Vagina (tissue), 2 donors: Measurements from ENCODE around the gene ZNF667. TPM values are rescaled to one million over a fixed set of nuclear protein-coding genes. Genes with fewer than 3 reads are reported as not detected.

Experiments
- DNase-seq, 2 donors: peaks; one replicate each; pipeline ENCODE4 v3.0.0-alpha.2; 2017; ENCODE audit errors: extremely low spot score in 2 of 2
- H3K27ac ChIP-seq: fragments of 200-600 bp; sonication (generic); one replicate; pipeline ENCODE4 v1.5.1; 2019
- H3K27me3 ChIP-seq: fragments of 200-600 bp; sonication (generic); one replicate; pipeline ENCODE4 v1.5.1; 2019
- H3K36me3 ChIP-seq, 2 donors: fragments of 200-600 bp; sonication (generic); one replicate each; pipeline ENCODE4 v1.5.1; 2017 to 2019
- H3K4me1 ChIP-seq: fragments of 200-600 bp; sonication (generic); one replicate; pipeline ENCODE4 v1.5.1; 2019
- H3K4me3 ChIP-seq, 2 donors: fragments of 200-600 bp; sonication (generic); 1 replicate in 1 of 2; 2 replicates in 1 of 2; pipeline ENCODE4 v1.5.1; 2016 to 2019
- H3K9me3 ChIP-seq: fragments of 200-600 bp; sonication (generic); one replicate; pipeline ENCODE4 v1.5.1; 2019
- POLR2A ChIP-seq, 2 donors: fragments of 450-650 bp; IDR thresholded peaks; one replicate each; pipeline ENCODE4 v1.6.1; 2017; ENCODE audit warnings: antibody characterized with exemption in 2 of 2, mild to moderate bottlenecking in 2 of 2, moderate library complexity in 2 of 2
- POLR2AphosphoS5 ChIP-seq, 2 donors: sonication (generic); formaldehyde crosslinking; IDR thresholded peaks; one replicate each; pipeline ENCODE4 v1.9.0; 2017; ENCODE audit warnings: antibody characterized with exemption in 2 of 2, mild to moderate bottlenecking in 2 of 2, low read depth in 1 of 2; ENCODE audit not compliant: insufficient read depth in 1 of 2
- intact Hi-C: fragments of 100-400 bp; cut with DNase I; formaldehyde crosslinking; loops from one replicate; pipeline ENCODE4 v1.15.1; 2023
- total RNA-seq: library from RNA; depleted of rRNA; stranded (reverse); fragments of >200 nt; gene quantifications from one replicate; pipeline ENCODE4 v1.2.3, GENCODE V29; 2016
- TF ChIP-seq, protein P1 (sequence below), 3 experiments: fragments of 450-650 bp in 2 of 3; fragments of 200-600 bp in 1 of 3; sonication (generic) in 1 of 3; IDR thresholded peaks; one replicate each; pipeline ENCODE4 v1.5.1; 2017 to 2019; ENCODE audit warnings: antibody characterized with exemption in 3 of 3, mild to moderate bottlenecking in 2 of 3, moderate library complexity in 2 of 3

The ZNF667 gene
- total RNA-seq, 1 donor from 2014 or later, result 2.5 TPM

DNA sequence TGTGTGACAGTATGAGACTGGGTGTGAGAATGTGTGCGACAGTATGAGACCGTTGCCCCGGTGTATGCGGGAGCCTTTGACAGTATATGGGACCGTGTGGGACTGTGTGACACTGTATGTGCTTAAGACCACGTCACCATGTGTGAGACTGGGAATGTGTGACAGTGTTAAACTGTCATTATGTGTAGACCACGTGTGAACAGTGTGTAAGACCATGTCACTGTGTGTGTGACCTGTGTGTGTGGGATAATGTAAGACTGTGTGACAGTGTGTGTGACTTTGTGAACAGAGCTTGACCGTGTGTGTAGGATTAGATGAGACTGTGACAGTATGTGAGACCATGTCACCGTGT, 72.5 kb downstream of the ZNF667 start:
- no peak for DNase-seq
- H3K4me3 ChIP-seq, result peak overlapping the region; percentile 62 to 65
- H3K36me3 ChIP-seq, result peaks cover 6 to 41% of the 10 kb centered on the region in 2 donors
- no peaks in the 10 kb centered on the region for H3K27me3 ChIP-seq
- TF ChIP-seq POLR2AphosphoS5 (IDR thresholded peaks at IDR 0.05; ENCODE audit: insufficient read depth in 1 of 2, low read depth in 1 of 2), result no peak
- peaks cover 27% of the 10 kb centered on the region for H3K9me3 ChIP-seq
- intact Hi-C loops, result no loop called here
- H3K27ac ChIP-seq, result peak overlapping the region; percentile 93
- peaks cover 19% of the 10 kb centered on the region for H3K4me1 ChIP-seq

DNA sequence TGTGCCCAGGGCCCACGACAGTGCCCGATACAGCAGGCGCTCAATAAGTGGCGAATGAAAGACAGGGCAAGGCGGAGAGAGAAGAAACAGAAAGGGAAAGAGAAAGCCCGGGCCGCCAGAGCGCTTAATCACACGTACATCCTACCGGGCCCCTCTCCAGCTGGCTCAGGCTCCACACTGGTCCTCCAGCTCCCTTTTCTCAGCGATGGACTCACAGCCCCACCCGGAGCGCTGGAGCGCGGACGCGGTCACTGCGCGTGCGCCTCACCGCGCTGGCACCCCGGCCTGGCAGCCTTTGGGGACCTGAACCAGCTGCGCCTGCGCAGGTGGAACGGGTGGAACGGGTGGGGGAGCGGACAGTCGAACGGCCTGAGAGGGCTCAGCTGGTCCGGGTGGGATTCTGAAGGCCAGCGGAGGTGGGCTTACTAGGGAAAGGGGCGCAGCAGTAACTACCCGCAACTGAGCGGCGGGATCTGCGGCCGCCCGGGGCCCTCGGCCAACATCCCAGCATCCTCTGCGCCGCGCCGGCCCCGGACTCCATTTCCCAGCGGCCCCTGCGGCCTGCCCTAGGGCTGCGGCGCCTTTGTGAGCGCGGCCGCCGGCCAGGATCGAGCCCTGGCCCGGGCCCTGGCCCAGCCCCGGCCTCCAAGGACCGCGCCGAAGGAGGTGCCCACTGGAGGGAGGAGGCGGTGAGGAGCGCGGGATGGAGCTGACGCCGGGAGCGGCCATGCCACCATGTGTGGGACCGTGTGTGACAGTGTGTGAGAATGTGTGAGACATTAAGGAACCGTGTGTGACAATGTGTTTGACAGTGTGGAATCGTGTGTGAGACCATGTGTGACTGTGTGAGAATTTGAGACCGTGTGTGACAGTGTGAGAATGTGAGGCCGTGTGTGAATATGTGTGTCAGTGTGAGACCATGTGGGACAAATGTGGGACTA, 73.1 kb downstream of the ZNF667 start, which contains the start of gene ZNF583:
Gene ZNF583 (plus strand): TSS at position 569 of the 941 bp plus-strand sequence. CDS start 2,783 bp downstream, outside the sequence.
- H3K9me3 ChIP-seq, result peaks cover 22% of the 10 kb centered on the region

DNA sequence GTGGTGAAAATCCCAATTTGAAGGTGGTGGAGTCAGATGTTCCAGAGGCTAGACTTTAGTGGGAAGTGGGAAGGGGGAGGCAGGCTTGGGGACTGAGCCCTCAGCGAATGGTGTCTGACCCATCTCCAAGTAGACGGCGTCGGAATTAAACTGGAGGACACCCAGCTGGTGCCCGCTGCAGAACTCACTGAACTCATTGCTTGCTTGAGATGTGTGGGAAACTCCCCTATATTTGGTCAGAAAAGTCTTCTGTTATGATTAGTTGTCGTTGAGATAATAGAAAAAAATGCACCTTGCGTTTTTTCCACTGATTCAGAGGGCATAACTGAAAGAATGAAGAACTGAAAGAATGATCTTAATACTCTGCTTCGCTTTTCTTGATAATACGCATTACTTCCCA, 73.9 kb downstream of the ZNF667 start:
- H3K27ac ChIP-seq, result peak overlapping the region; percentile 93
- no peak for DNase-seq
- intact Hi-C loops, result no loop called here
- TF ChIP-seq, protein P1, sequence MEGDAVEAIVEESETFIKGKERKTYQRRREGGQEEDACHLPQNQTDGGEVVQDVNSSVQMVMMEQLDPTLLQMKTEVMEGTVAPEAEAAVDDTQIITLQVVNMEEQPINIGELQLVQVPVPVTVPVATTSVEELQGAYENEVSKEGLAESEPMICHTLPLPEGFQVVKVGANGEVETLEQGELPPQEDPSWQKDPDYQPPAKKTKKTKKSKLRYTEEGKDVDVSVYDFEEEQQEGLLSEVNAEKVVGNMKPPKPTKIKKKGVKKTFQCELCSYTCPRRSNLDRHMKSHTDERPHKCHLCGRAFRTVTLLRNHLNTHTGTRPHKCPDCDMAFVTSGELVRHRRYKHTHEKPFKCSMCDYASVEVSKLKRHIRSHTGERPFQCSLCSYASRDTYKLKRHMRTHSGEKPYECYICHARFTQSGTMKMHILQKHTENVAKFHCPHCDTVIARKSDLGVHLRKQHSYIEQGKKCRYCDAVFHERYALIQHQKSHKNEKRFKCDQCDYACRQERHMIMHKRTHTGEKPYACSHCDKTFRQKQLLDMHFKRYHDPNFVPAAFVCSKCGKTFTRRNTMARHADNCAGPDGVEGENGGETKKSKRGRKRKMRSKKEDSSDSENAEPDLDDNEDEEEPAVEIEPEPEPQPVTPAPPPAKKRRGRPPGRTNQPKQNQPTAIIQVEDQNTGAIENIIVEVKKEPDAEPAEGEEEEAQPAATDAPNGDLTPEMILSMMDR (IDR thresholded peaks at IDR 0.05), result no peak
- TF ChIP-seq POLR2AphosphoS5 (IDR thresholded peaks at IDR 0.05; ENCODE audit: insufficient read depth in 1 of 2, low read depth in 1 of 2), result no peak
- H3K36me3 ChIP-seq, result peaks cover 0 to 37% of the 10 kb centered on the region in 2 donors
- peak overlapping the region; percentile 62 to 65 for H3K4me3 ChIP-seq
- peaks cover 14% of the 10 kb centered on the region for H3K9me3 ChIP-seq
- H3K27me3 ChIP-seq, result no peaks in the 10 kb centered on the region
- H3K4me1 ChIP-seq, result peaks cover 19% of the 10 kb centered on the region

More for the DNA sequence above, 73.1 kb downstream of the ZNF667 start, which contains the start of gene ZNF583:
- intact Hi-C loops, result no loop called here
- peaks cover 19% of the 10 kb centered on the region for H3K4me1 ChIP-seq
- peak in 1 of 2 donors; percentile 93 for DNase-seq
- H3K36me3 ChIP-seq, result peaks cover 0 to 37% of the 10 kb centered on the region in 2 donors
- TF ChIP-seq POLR2AphosphoS5 (IDR thresholded peaks at IDR 0.05; ENCODE audit: insufficient read depth in 1 of 2, low read depth in 1 of 2) (peak; percentile 82 to 92), POLR2A (IDR thresholded peaks at IDR 0.05) (no peak)
- TF ChIP-seq, protein P1 (IDR thresholded peaks at IDR 0.05), result no peak
- H3K27me3 ChIP-seq, result no peaks in the 10 kb centered on the region
- peak within 1 kb of the TSS; percentile 93 for H3K27ac ChIP-seq
- H3K4me3 ChIP-seq, result peak within 1 kb of the TSS; percentile 62 to 65

DNA sequence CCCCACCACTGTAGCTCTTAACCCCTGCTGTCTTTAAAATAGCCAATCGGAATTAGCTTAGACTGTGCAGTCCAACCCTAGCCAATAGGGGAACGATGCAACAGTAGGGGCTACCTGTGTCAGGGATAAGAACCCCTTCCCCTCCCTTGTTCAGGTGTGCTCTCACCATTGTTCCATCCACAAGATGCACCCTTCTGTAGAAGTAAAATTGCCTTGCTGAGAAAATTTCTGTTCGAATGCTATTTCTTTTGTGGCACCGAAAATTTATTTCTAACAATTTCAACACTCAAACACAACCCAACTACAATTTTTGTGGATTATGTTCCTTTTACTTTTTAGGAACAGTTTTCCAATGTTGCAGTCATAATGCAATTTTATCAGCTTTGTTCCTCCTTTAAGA, 76.7 kb downstream of the ZNF667 start:
- DNase-seq, result no peak
- peaks cover 0 to 23% of the 10 kb centered on the region in 2 donors for H3K36me3 ChIP-seq
- H3K4me3 ChIP-seq, result no peak overlapping the region
- H3K27me3 ChIP-seq, result no peaks in the 10 kb centered on the region
- H3K27ac ChIP-seq, result no peak overlapping the region
- no peak for TF ChIP-seq POLR2A (IDR thresholded peaks at IDR 0.05)
- TF ChIP-seq, protein P1 (IDR thresholded peaks at IDR 0.05), result no peak
- TF ChIP-seq POLR2AphosphoS5 (IDR thresholded peaks at IDR 0.05; ENCODE audit: insufficient read depth in 1 of 2, low read depth in 1 of 2), result no peak
- H3K4me1 ChIP-seq, result peaks cover 19% of the 10 kb centered on the region
- intact Hi-C loops, result no loop called here
- H3K9me3 ChIP-seq, result peaks cover 11% of the 10 kb centered on the region

DNA sequence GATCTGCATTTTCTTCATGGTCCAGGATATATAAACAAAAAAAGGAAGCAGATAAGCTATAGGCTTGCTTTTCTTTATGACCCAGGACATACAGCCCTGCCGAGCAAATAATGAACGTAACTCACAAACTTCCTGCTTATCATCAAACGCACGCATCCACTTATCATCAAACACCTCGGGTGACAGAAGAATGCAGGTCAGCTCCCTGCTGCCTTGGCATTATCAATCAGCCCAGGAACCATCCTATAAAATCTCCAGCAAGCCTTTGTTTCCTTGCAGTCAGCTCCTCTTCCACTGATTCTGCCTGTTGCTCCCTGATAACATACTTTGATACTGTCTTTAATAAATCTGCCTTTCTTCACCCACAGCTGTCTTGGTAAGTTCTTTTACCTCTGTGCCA, 78.3 kb downstream of the ZNF667 start:
- peaks cover 11% of the 10 kb centered on the region for H3K9me3 ChIP-seq
- intact Hi-C loops, result no loop called here
- H3K36me3 ChIP-seq, result peaks cover 0 to 23% of the 10 kb centered on the region in 2 donors
- no peak overlapping the region for H3K4me3 ChIP-seq
- H3K27ac ChIP-seq, result no peak overlapping the region
- TF ChIP-seq, protein P1 (IDR thresholded peaks at IDR 0.05), result no peak
- TF ChIP-seq POLR2A (IDR thresholded peaks at IDR 0.05) (no peak), POLR2AphosphoS5 (IDR thresholded peaks at IDR 0.05; ENCODE audit: insufficient read depth in 1 of 2, low read depth in 1 of 2) (no peak)
- no peak for DNase-seq
- no peaks in the 10 kb centered on the region for H3K27me3 ChIP-seq
- peaks cover 13% of the 10 kb centered on the region for H3K4me1 ChIP-seq
